NCI-H510A (cell line): ENCODE data around the gene ARFGAP1.
"Not testable (repeated sequence)": the region's sequence is repeated elsewhere in the genome, so short reads cannot be mapped to it uniquely, and the experiment has no call there.

ENCODE experiments used
- DNase-seq: peaks from one replicate; lab custom pipeline; 2025; lab: John Stamatoyannopoulos, UW

ARFGAP1 gene

DNA sequence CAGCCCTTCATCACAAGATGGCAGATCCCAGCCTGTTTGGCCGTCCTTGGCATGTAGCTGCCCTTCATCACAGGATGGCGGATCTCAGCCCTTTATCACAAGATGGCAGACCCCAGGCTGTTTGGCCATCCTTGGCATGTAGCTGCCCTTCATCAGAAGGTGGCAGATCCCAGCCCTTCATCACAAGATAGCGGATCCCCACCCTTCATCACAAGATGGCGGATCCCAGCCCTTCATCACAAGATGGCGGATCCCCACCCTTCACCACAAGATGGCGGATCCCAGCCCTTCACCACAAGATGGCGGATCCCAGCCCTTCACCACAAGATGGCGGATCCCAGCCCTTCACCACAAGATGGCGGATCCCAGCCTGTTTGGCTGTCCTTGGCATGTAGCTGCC is 62.4 kb downstream of the ARFGAP1 start:
- not testable (repeated sequence) for DNase-seq

DNA sequence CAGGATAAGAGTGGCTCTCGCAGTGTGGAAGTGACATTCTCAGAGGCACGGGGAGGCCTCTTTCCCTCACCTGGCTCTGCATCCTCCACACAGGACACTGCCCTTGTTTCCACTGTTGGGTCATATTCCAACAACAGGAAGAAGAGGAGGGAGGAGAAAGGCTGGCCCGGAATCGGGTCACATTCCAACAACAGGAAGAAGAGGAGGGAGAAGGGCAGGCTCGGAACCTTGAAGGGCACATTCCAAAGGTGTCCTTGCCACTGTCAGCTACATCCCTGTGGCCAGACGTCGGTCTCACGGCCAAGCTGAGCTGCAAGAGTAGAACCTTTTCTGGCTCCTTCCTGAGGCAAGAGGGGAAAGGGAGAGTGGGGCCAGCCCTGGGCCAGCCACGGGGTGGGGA is 63.1 kb downstream of the ARFGAP1 start:
- no peak for DNase-seq

DNA sequence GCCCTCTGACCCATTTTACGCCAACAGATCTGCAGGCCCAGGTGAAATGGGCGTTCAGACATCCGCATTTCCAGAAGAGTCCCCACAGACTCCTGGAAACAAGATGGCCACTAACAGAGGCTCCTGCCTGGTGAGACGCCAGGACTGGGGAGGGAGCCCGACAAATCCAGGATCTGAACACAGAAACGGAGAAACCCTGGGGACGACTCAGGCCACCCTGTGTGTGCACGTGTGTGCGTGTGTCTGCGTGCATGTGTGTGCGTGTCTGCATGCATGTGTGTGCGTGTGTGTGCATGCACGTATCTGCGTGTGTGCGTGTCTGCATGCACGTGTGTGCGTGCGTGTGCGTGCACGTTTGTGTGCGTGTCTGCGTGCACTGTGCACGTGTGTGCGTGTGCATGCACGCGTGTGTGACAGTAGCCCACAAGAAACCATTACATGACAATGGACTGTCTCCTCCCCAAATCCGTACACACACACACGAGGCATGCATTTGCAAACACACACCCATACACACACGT is 63.7 kb downstream of the ARFGAP1 start:
- DNase-seq, result no peak

DNA sequence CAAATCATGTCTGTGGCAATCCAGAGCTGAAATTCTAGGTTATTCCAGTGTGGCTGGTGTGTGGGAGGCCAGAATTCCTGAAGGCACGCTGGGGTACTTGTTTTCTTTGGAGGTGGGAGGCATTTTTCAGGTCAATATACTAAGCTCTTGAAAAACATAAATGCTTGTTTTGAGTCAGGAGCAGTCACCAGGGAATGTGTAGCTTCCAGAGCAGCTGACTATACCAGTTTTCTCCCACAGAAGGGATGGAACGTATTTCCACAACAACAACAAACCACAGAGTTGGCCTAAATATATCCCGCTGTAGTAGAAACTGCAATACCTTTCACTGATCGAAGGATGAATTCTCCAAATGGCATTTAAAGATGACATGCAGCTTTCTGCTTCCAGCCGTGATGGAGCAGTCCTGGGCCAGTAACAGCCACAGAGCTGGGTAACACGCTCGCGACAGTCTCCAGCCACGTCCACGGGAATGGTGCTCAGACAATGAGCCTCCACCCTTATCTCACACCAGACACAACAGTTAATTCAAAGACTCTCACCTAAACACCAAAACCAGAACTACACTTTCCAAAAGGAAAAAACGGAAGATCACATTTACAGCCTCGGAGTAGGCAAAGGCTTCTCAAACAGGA is 65.3 kb downstream of the ARFGAP1 start:
- DNase-seq, result no peak
